Measurements from ENCODE around the gene DDB1.

- peak; percentile 95 to 97 (median 96) for TF ChIP-seq CTCF (IDR thresholded peaks at IDR 0.05)
- TF ChIP-seq EP300 (IDR thresholded peaks at IDR 0.05): no peak
Measured at GRCh38 chr11:61336171-61336935, 3.4 kb upstream of the DDB1 start.
